GM23338 (cell line): ENCODE results near the gene CCDC137. TPM values are rescaled to one million over a fixed set of nuclear protein-coding genes. Genes with fewer than 3 reads are reported as not detected.

Experiments used
- ATAC-seq: fragments of 200-7000 bp; cut with Tn5 transposase; 3 replicates; pipeline ENCODE4 v1.9.1; 2020
- DNase-seq: peaks from one replicate; pipeline ENCODE4 v3.0.0-alpha.2; 2015; ENCODE audit warnings: low spot score
- H2AFZ ChIP-seq: fragments of 200-600 bp; sonication (generic); 2 replicates; pipeline ENCODE4 v1.8.0; 2016; ENCODE audit warnings: antibody characterized with exemption, mild to moderate bottlenecking, moderate library complexity
- H3F3A ChIP-seq: fragments of 200-600 bp; sonication (generic); replicated peaks from 2 replicates; pipeline ENCODE4 v1.8.0; 2017; ENCODE audit warnings: antibody characterized with exemption, mixed run types, low read depth
- H3K27ac ChIP-seq: fragments of 200-600 bp; sonication (generic); 2 replicates; pipeline ENCODE4 v1.6.1; 2016; ENCODE audit warnings: low read depth
- H3K27me3 ChIP-seq: fragments of 200-600 bp; sonication (generic); 2 replicates; pipeline ENCODE4 v1.8.0; 2016; ENCODE audit warnings: mild to moderate bottlenecking, mixed run types, moderate library complexity; ENCODE audit not compliant: insufficient read depth
- H3K36me3 ChIP-seq: fragments of 200-600 bp; sonication (generic); 2 replicates; pipeline ENCODE4 v1.8.0; 2016; ENCODE audit warnings: mild to moderate bottlenecking; ENCODE audit not compliant: insufficient read depth
- H3K4me1 ChIP-seq: fragments of 200-600 bp; sonication (generic); 2 replicates; pipeline ENCODE4 v1.8.0; 2016; ENCODE audit warnings: mild to moderate bottlenecking, moderate library complexity; ENCODE audit not compliant: insufficient read depth
- H3K4me2 ChIP-seq: fragments of 200-600 bp; sonication (generic); 2 replicates; pipeline ENCODE4 v1.7.1; 2017; ENCODE audit warnings: mixed run types
- H3K4me3 ChIP-seq: fragments of 200-600 bp; sonication (generic); 2 replicates; pipeline ENCODE4 v1.6.1; 2016; ENCODE audit warnings: mixed run types
- H3K79me2 ChIP-seq: fragments of 200-600 bp; sonication (generic); replicated peaks from 2 replicates; pipeline ENCODE4 v1.8.0; 2017; ENCODE audit warnings: mild to moderate bottlenecking; ENCODE audit not compliant: insufficient read depth
- H3K9me2 ChIP-seq: fragments of 200-600 bp; sonication (generic); 2 replicates; pipeline ENCODE4 v1.8.0; 2017; ENCODE audit not compliant: insufficient read depth
- H4K20me1 ChIP-seq: fragments of 200-600 bp; sonication (generic); replicated peaks from 2 replicates; pipeline ENCODE4 v1.8.0; 2017; ENCODE audit warnings: mild to moderate bottlenecking; ENCODE audit not compliant: insufficient read depth
- H3K27ac Mint-ChIP-seq: 2 replicates; pipeline ENCODE4 v1.8.0; 2020; ENCODE audit warnings: inconsistent platforms, mild to moderate bottlenecking, moderate library complexity, mixed read lengths
- H3K27me3 Mint-ChIP-seq: 3 replicates; pipeline ENCODE4 v1.8.0; 2022; ENCODE audit warnings: low read depth, mild to moderate bottlenecking, moderate library complexity, mixed read lengths, inconsistent platforms; ENCODE audit not compliant: insufficient read depth, poor library complexity
- H3K36me3 Mint-ChIP-seq: 3 replicates; pipeline ENCODE4 v1.8.0; 2021; ENCODE audit warnings: low read depth, mild to moderate bottlenecking, inconsistent platforms, moderate library complexity, mixed read lengths
- H3K4me1 Mint-ChIP-seq: 3 replicates; pipeline ENCODE4 v1.8.0; 2020; ENCODE audit warnings: mild to moderate bottlenecking, inconsistent platforms, mixed read lengths
- H3K4me3 Mint-ChIP-seq: 3 replicates; pipeline ENCODE4 v1.8.0; 2021; ENCODE audit warnings: moderate library complexity, mild to moderate bottlenecking, inconsistent platforms, mixed read lengths
- H3K9me3 Mint-ChIP-seq: 3 replicates; pipeline ENCODE4 v1.8.0; 2020; ENCODE audit warnings: moderate library complexity, mild to moderate bottlenecking, inconsistent platforms, mixed read lengths
- CREB1 ChIP-seq: fragments of 250-450 bp; sonication (Bioruptor Pico); IDR thresholded peaks from 2 replicates; pipeline ENCODE4 v1.5.0; 2020; ENCODE audit warnings: low read depth, mild to moderate bottlenecking, moderate library complexity
- EZH2 ChIP-seq: fragments of 200-600 bp; sonication (generic); IDR thresholded peaks from one replicate; pipeline ENCODE4 v1.8.0; 2017; ENCODE audit warnings: antibody characterized with exemption, mild to moderate bottlenecking, low read depth; ENCODE audit not compliant: unreplicated experiment
- EZH2phosphoT487 ChIP-seq: fragments of 200-600 bp; sonication (generic); IDR thresholded peaks from one replicate; pipeline ENCODE4 v1.8.1; 2018; ENCODE audit warnings: antibody characterized with exemption; ENCODE audit not compliant: unreplicated experiment
- JUNB ChIP-seq: IDR thresholded peaks from one replicate; pipeline ENCODE4 v1.6.1; 2016; ENCODE audit warnings: antibody characterized with exemption; ENCODE audit not compliant: unreplicated experiment
- NANOG ChIP-seq: IDR thresholded peaks from 2 replicates; pipeline ENCODE4 v1.6.1; 2016; ENCODE audit warnings: antibody characterized with exemption, borderline replicate concordance
- POLR2AphosphoS5 ChIP-seq: IDR thresholded peaks from 2 replicates; pipeline ENCODE4 v1.6.1; 2016; ENCODE audit warnings: antibody characterized with exemption, low read depth
- STAT1 ChIP-seq: IDR thresholded peaks from one replicate; pipeline ENCODE4 v1.6.1; 2016; ENCODE audit warnings: antibody characterized with exemption; ENCODE audit not compliant: unreplicated experiment
- ZNF114 ChIP-seq: fragments of 250-450 bp; sonication (Bioruptor Pico); IDR thresholded peaks from 2 replicates; pipeline ENCODE4 v1.5.0; 2020; ENCODE audit warnings: mild to moderate bottlenecking, moderate library complexity
- ZNF331 ChIP-seq: fragments of 250-450 bp; sonication (Bioruptor Pico); IDR thresholded peaks from 2 replicates; pipeline ENCODE4 v1.5.0; 2020; ENCODE audit warnings: low read depth, mild to moderate bottlenecking, moderate library complexity
- polyA plus RNA-seq: library from polyadenylated mRNA; unstranded; fragments of >200 nt; fragmentation: Nextera tagmentation; extraction: Ambion mirVana; gene quantifications from 2 replicates; pipeline ENCODE4 v1.2.1, GENCODE V29; 2016
- total RNA-seq: library from RNA; depleted of rRNA; stranded (reverse); fragments of >200 nt; shearing (Covaris generic); gene quantifications from 2 replicates; pipeline ENCODE4 v1.2.3, GENCODE V29; 2014
- TF ChIP-seq, protein P1 (sequence below): IDR thresholded peaks from 2 replicates; pipeline ENCODE4 v1.6.1; 2016; ENCODE audit warnings: antibody characterized with exemption
- TF ChIP-seq, protein P2 (sequence below): fragments of 250-450 bp; sonication (Bioruptor Pico); IDR thresholded peaks from 2 replicates; pipeline ENCODE4 v1.5.0; 2020; ENCODE audit warnings: mild to moderate bottlenecking, moderate library complexity
- TF ChIP-seq, protein P3 (sequence below), 2 experiments: fragments of 200-600 bp in 1 of 2; sonication (generic) in 1 of 2; conservative IDR thresholded peaks; 2 replicates each; pipeline versions ENCODE4 v1.5.1 to v1.6.1; 2016 to 2017; ENCODE audit warnings: antibody characterized with exemption in 2 of 2, low read depth in 2 of 2, mild to moderate bottlenecking in 2 of 2, moderate library complexity in 1 of 2
- TF ChIP-seq, protein P4 (sequence below): IDR thresholded peaks from one replicate; pipeline ENCODE4 v1.6.1; 2018; ENCODE audit warnings: antibody characterized with exemption; ENCODE audit not compliant: unreplicated experiment

Gene CCDC137
- total and polyA plus RNA-seq, 2 experiments from 2014 or later = 26.1 to 73.4 TPM

DNA sequence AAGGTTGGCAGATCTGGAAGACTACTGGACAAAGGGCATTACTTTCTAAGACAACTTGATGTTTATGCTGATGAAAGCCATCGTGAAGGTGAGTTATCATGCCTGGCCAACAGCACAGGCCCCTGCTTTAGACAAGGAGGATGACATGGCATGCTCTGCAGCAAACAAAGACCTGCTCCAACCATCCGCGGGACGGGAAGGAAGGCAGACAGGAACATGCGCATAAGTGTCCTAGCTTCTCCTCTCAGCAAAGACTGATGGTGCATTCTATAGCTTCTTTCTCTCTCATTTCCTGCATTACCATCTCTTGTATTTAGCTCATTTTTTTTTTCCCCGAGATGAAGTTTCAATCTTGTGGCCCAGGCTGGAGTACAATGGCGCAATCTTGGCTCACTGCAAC is 35.1 kb upstream of the CCDC137 start:
- Histone ChIP-seq H3K79me2 (peaks cover 66% of the 10 kb centered on the region), H3K4me1 (peaks cover 7% of the 10 kb centered on the region), H3K4me2 (no peak overlapping the region), H3K27me3 (no peaks in the 10 kb centered on the region), H4K20me1 (peaks cover 50% of the 10 kb centered on the region), H3K36me3 (peaks cover 38% of the 10 kb centered on the region), H3F3A (peaks cover 13% of the 10 kb centered on the region; the same call in 1 of the 2 replicates), H3K9me2 (no peaks in the 10 kb centered on the region), H2AFZ (no peak overlapping the region), H3K4me3 (no peak overlapping the region), H3K27ac (no peak overlapping the region)
- DNase-seq = peak; percentile 26
- TF ChIP-seq ZNF114 = no peak
- TF ChIP-seq, protein P1, sequence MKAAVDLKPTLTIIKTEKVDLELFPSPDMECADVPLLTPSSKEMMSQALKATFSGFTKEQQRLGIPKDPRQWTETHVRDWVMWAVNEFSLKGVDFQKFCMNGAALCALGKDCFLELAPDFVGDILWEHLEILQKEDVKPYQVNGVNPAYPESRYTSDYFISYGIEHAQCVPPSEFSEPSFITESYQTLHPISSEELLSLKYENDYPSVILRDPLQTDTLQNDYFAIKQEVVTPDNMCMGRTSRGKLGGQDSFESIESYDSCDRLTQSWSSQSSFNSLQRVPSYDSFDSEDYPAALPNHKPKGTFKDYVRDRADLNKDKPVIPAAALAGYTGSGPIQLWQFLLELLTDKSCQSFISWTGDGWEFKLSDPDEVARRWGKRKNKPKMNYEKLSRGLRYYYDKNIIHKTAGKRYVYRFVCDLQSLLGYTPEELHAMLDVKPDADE = no peak
- TF ChIP-seq STAT1 = no peak
- TF ChIP-seq POLR2AphosphoS5 = no peak
- TF ChIP-seq, protein P2, sequence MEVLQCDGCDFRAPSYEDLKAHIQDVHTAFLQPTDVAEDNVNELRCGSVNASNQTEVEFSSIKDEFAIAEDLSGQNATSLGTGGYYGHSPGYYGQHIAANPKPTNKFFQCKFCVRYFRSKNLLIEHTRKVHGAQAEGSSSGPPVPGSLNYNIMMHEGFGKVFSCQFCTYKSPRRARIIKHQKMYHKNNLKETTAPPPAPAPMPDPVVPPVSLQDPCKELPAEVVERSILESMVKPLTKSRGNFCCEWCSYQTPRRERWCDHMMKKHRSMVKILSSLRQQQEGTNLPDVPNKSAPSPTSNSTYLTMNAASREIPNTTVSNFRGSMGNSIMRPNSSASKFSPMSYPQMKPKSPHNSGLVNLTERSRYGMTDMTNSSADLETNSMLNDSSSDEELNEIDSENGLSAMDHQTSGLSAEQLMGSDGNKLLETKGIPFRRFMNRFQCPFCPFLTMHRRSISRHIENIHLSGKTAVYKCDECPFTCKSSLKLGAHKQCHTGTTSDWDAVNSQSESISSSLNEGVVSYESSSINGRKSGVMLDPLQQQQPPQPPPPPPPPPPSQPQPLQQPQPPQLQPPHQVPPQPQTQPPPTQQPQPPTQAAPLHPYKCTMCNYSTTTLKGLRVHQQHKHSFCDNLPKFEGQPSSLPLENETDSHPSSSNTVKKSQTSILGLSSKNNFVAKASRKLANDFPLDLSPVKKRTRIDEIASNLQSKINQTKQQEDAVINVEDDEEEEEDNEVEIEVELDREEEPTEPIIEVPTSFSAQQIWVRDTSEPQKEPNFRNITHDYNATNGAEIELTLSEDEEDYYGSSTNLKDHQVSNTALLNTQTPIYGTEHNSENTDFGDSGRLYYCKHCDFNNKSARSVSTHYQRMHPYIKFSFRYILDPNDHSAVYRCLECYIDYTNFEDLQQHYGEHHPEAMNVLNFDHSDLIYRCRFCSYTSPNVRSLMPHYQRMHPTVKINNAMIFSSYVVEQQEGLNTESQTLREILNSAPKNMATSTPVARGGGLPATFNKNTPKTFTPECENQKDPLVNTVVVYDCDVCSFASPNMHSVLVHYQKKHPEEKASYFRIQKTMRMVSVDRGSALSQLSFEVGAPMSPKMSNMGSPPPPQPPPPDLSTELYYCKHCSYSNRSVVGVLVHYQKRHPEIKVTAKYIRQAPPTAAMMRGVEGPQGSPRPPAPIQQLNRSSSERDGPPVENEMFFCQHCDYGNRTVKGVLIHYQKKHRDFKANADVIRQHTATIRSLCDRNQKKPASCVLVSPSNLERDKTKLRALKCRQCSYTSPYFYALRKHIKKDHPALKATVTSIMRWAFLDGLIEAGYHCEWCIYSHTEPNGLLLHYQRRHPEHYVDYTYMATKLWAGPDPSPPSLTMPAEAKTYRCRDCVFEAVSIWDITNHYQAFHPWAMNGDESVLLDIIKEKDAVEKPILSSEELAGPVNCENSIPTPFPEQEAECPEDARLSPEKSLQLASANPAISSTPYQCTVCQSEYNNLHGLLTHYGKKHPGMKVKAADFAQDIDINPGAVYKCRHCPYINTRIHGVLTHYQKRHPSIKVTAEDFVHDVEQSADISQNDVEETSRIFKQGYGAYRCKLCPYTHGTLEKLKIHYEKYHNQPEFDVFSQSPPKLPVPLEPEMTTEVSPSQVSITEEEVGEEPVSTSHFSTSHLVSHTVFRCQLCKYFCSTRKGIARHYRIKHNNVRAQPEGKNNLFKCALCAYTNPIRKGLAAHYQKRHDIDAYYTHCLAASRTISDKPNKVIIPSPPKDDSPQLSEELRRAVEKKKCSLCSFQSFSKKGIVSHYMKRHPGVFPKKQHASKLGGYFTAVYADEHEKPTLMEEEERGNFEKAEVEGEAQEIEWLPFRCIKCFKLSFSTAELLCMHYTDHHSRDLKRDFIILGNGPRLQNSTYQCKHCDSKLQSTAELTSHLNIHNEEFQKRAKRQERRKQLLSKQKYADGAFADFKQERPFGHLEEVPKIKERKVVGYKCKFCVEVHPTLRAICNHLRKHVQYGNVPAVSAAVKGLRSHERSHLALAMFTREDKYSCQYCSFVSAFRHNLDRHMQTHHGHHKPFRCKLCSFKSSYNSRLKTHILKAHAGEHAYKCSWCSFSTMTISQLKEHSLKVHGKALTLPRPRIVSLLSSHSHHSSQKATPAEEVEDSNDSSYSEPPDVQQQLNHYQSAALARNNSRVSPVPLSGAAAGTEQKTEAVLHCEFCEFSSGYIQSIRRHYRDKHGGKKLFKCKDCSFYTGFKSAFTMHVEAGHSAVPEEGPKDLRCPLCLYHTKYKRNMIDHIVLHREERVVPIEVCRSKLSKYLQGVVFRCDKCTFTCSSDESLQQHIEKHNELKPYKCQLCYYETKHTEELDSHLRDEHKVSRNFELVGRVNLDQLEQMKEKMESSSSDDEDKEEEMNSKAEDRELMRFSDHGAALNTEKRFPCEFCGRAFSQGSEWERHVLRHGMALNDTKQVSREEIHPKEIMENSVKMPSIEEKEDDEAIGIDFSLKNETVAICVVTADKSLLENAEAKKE (CRISPR knock-in tag) = no peak
- TF ChIP-seq EZH2phosphoT487 = no peak
- TF ChIP-seq JUNB = no peak
- TF ChIP-seq EZH2 = no peak
- TF ChIP-seq, protein P3, sequence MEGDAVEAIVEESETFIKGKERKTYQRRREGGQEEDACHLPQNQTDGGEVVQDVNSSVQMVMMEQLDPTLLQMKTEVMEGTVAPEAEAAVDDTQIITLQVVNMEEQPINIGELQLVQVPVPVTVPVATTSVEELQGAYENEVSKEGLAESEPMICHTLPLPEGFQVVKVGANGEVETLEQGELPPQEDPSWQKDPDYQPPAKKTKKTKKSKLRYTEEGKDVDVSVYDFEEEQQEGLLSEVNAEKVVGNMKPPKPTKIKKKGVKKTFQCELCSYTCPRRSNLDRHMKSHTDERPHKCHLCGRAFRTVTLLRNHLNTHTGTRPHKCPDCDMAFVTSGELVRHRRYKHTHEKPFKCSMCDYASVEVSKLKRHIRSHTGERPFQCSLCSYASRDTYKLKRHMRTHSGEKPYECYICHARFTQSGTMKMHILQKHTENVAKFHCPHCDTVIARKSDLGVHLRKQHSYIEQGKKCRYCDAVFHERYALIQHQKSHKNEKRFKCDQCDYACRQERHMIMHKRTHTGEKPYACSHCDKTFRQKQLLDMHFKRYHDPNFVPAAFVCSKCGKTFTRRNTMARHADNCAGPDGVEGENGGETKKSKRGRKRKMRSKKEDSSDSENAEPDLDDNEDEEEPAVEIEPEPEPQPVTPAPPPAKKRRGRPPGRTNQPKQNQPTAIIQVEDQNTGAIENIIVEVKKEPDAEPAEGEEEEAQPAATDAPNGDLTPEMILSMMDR (conservative IDR thresholded peaks at IDR 0.05; ENCODE audit: low read depth in 2 of 2) = no peak
- TF ChIP-seq NANOG = no peak
- TF ChIP-seq, protein P4, sequence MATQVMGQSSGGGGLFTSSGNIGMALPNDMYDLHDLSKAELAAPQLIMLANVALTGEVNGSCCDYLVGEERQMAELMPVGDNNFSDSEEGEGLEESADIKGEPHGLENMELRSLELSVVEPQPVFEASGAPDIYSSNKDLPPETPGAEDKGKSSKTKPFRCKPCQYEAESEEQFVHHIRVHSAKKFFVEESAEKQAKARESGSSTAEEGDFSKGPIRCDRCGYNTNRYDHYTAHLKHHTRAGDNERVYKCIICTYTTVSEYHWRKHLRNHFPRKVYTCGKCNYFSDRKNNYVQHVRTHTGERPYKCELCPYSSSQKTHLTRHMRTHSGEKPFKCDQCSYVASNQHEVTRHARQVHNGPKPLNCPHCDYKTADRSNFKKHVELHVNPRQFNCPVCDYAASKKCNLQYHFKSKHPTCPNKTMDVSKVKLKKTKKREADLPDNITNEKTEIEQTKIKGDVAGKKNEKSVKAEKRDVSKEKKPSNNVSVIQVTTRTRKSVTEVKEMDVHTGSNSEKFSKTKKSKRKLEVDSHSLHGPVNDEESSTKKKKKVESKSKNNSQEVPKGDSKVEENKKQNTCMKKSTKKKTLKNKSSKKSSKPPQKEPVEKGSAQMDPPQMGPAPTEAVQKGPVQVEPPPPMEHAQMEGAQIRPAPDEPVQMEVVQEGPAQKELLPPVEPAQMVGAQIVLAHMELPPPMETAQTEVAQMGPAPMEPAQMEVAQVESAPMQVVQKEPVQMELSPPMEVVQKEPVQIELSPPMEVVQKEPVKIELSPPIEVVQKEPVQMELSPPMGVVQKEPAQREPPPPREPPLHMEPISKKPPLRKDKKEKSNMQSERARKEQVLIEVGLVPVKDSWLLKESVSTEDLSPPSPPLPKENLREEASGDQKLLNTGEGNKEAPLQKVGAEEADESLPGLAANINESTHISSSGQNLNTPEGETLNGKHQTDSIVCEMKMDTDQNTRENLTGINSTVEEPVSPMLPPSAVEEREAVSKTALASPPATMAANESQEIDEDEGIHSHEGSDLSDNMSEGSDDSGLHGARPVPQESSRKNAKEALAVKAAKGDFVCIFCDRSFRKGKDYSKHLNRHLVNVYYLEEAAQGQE = no peak
- no peak for TF ChIP-seq CREB1
- no peak for TF ChIP-seq ZNF331 (CRISPR knock-in tag)
- H3K9me3 Mint-ChIP-seq = no peaks in the 10 kb centered on the region
- peaks cover 56% of the 10 kb centered on the region for H3K36me3 Mint-ChIP-seq
- peak overlapping the region; percentile 95 for H3K27ac Mint-ChIP-seq
- peaks cover 6% of the 10 kb centered on the region for H3K27me3 Mint-ChIP-seq
- peak; percentile 52 for ATAC-seq
- H3K4me1 Mint-ChIP-seq = peaks cover 14% of the 10 kb centered on the region
- no peak overlapping the region for H3K4me3 Mint-ChIP-seq
